ENCODE results near the gene DPH1.

Gene DPH1

GRCh38 chr17:2030779-2031163 lies 818 bp downstream of the DPH1 start:
- DNase-seq = no peak

- no peak for DNase-seq
Observed at GRCh38 chr17:2033153-2033552, 3.2 kb downstream of the DPH1 start.

GRCh38 chr17:2034157-2034556 lies 4.2 kb downstream of the DPH1 start:
- DNase-seq = no peak

GRCh38 chr17:2034806-2035540 lies 5.0 kb downstream of the DPH1 start:
- no peak for DNase-seq

GRCh38 chr17:2035541-2036488 lies 5.9 kb downstream of the DPH1 start:
- DNase-seq = no peak

- no peak for DNase-seq
Observed at GRCh38 chr17:2037155-2037554, 7.2 kb downstream of the DPH1 start.

- no peak for DNase-seq
Observed at GRCh38 chr17:2040219-2040827, 10.4 kb downstream of the DPH1 start.

GRCh38 chr17:2040942-2041560 lies 11.1 kb downstream of the DPH1 start:
- no peak for DNase-seq

- DNase-seq = peak; percentile 97
Observed at GRCh38 chr17:2041561-2042389, 11.8 kb downstream of the DPH1 start, which contains the start of gene OVCA2. Gene OVCA2 (plus strand): TSS chr17:2042022. CDS start chr17:2042048, 26 bp downstream.

GRCh38 chr17:2042390-2042847 lies 12.5 kb downstream of the DPH1 start:
- DNase-seq = no peak

GRCh38 chr17:2042933-2043332 lies 13.0 kb downstream of the DPH1 start:
- DNase-seq = no peak

GRCh38 chr17:2043785-2044184 lies 13.8 kb downstream of the DPH1 start:
- no peak for DNase-seq

- no peak for DNase-seq
Observed at GRCh38 chr17:2044263-2044894, 14.4 kb downstream of the DPH1 start.

GRCh38 chr17:2047590-2047989 lies 17.6 kb downstream of the DPH1 start:
- DNase-seq = no peak

- no peak for DNase-seq
Observed at GRCh38 chr17:2048805-2049204, 18.9 kb downstream of the DPH1 start.

GRCh38 chr17:2049333-2050299 lies 19.7 kb downstream of the DPH1 start:
- DNase-seq = peak; percentile 81

- DNase-seq = peak; percentile 48
Observed at GRCh38 chr17:2050300-2051060, 20.5 kb downstream of the DPH1 start.

GRCh38 chr17:2051061-2051932 lies 21.3 kb downstream of the DPH1 start:
- DNase-seq = no peak

Data from activated CD4-positive, alpha-beta T cell treated with anti-CD3 and anti-CD28 coated beads, Interleukin-2, amount 50 U/mL, for 16 hours (primary cell).